Immature natural killer cell (primary cell): ENCODE data around the gene ERAS. TPM values are rescaled to one million over a fixed set of nuclear protein-coding genes. Genes with fewer than 3 reads are reported as not detected.
"Not testable (repeated sequence)": the region's sequence is repeated elsewhere in the genome, so short reads cannot be mapped to it uniquely, and the experiment has no call there.

Source experiments
- DNase-seq, 3 donors: peaks; one replicate each; pipeline ENCODE4 v3.0.0; 2022; ENCODE audit warnings: mixed read lengths in 1 of 3
- H3K27ac Mint-ChIP-seq, 6 donors: one replicate each; pipeline ENCODE4 v1.8.0; 2020; ENCODE audit warnings: mixed read lengths in 6 of 6, mild to moderate bottlenecking in 5 of 6, inconsistent platforms in 4 of 6, moderate library complexity in 3 of 6
- H3K27me3 Mint-ChIP-seq, 3 donors: one replicate each; pipeline ENCODE4 v1.8.0; 2020 to 2021; ENCODE audit warnings: low read depth in 3 of 3, mild to moderate bottlenecking in 3 of 3, mixed read lengths in 3 of 3, moderate library complexity in 3 of 3, inconsistent platforms in 1 of 3
- H3K36me3 Mint-ChIP-seq, 3 donors: one replicate each; pipeline ENCODE4 v1.8.0; 2020; ENCODE audit warnings: mixed read lengths in 3 of 3, inconsistent platforms in 2 of 3, mild to moderate bottlenecking in 2 of 3
- H3K4me1 Mint-ChIP-seq, 2 donors: one replicate each; pipeline ENCODE4 v1.8.0; 2020; ENCODE audit warnings: inconsistent platforms in 2 of 2, mild to moderate bottlenecking in 2 of 2, mixed read lengths in 2 of 2, moderate library complexity in 1 of 2
- H3K4me3 Mint-ChIP-seq, 5 donors: one replicate each; pipeline ENCODE4 v1.8.0; 2020; ENCODE audit warnings: mild to moderate bottlenecking in 5 of 5, mixed read lengths in 5 of 5, inconsistent platforms in 3 of 5, moderate library complexity in 3 of 5
- H3K9me3 Mint-ChIP-seq, 6 donors: one replicate each; pipeline ENCODE4 v1.8.0; 2020; ENCODE audit warnings: mild to moderate bottlenecking in 6 of 6, mixed read lengths in 6 of 6, inconsistent platforms in 4 of 6, moderate library complexity in 3 of 6
- polyA plus RNA-seq, 3 donors: library from polyadenylated mRNA; unstranded; fragments of 300-500 nt; fragmentation: Illumina TruSeq; gene quantifications; one replicate each; pipeline ENCODE4 v1.2.3, GENCODE V29; 2021

ERAS gene
- polyA plus RNA-seq, 3 donors from 2014 or later: not detected

DNA sequence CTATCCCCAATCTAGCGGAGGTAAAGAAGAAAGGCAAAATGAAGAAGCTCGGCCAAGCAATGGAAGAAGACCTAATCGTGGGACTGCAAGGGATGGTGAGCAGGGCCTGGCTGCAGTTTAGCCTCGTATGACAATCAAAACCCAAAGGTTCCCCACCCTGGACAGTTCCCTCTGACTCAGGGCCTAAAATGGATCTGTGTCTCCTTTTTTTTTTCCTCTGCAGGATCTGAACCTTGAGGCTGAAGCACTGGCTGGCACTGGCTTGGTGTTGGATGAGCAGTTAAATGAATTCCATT is 23.5 kb upstream of the ERAS start:
- peaks cover 19 to 20% of the 10 kb centered on the region in 2 donors for H3K4me1 Mint-ChIP-seq
- peaks cover 0 to 6% (median 4%) of the 10 kb centered on the region in 3 donors for H3K36me3 Mint-ChIP-seq
- peaks cover 0 to 3% (median 0%) of the 10 kb centered on the region in 6 donors for H3K9me3 Mint-ChIP-seq
- peak overlapping the region; percentile 93 to 96 (median 95) for H3K4me3 Mint-ChIP-seq
- H3K27ac Mint-ChIP-seq: peak overlapping the region in 5 of 6 donors; percentile 75 to 99 (median 98)
- H3K27me3 Mint-ChIP-seq: peaks cover 9 to 22% (median 14%) of the 10 kb centered on the region in 3 donors
- DNase-seq: no peak

DNA sequence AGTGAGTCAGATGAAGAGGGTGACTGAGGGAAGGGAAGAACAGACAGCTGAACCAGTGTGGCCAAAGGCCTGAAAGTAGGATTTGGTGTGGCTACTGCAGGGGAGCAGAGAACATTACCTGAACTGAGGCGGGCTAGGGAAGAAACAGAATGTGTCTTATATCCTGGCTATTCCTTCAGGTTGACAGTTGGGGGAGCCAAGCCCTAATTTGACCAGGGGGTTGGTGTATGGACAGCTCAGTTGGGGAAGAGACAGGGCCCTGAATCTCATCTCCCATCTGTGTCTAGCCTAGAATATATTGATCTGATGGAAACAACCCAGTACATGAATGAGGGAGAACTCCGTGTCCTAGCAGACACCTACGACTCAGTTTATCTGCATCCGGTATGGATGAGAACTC is 20.2 kb upstream of the ERAS start:
- peaks cover 7 to 12% (median 9%) of the 10 kb centered on the region in 3 donors for H3K27me3 Mint-ChIP-seq
- H3K36me3 Mint-ChIP-seq: peaks cover 0 to 6% (median 4%) of the 10 kb centered on the region in 3 donors
- H3K27ac Mint-ChIP-seq: no peak overlapping the region
- peaks cover 12 to 13% of the 10 kb centered on the region in 2 donors for H3K4me1 Mint-ChIP-seq
- no peak overlapping the region for H3K4me3 Mint-ChIP-seq
- no peak for DNase-seq
- peaks cover 0 to 3% (median 0%) of the 10 kb centered on the region in 6 donors for H3K9me3 Mint-ChIP-seq

DNA sequence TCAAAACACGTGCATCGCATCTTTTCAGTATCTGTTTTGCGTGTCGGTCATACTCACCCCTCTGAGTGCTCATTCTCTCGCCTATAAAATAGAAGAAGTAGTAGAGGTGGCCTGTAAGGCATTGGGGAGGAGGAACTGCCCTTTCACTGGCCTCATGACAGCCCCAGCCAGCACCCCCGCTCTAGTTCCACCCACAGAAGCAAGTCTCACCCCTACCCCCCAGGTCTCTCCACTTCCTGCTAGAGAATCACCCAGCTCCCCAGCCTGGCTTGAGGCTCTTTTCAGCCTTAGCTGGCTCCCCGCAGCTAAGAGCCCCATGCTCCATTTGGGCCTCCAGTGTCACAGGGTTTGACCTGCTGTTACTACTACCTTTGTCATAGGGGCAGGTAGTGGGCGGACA is 12.7 kb upstream of the ERAS start:
- H3K27ac Mint-ChIP-seq: no peak overlapping the region
- no peaks in the 10 kb centered on the region for H3K36me3 Mint-ChIP-seq
- H3K9me3 Mint-ChIP-seq: no peaks in the 10 kb centered on the region
- peaks cover 0 to 5% of the 10 kb centered on the region in 2 donors for H3K4me1 Mint-ChIP-seq
- DNase-seq: no peak
- no peak overlapping the region for H3K4me3 Mint-ChIP-seq
- peaks cover 0 to 7% (median 0%) of the 10 kb centered on the region in 3 donors for H3K27me3 Mint-ChIP-seq

DNA sequence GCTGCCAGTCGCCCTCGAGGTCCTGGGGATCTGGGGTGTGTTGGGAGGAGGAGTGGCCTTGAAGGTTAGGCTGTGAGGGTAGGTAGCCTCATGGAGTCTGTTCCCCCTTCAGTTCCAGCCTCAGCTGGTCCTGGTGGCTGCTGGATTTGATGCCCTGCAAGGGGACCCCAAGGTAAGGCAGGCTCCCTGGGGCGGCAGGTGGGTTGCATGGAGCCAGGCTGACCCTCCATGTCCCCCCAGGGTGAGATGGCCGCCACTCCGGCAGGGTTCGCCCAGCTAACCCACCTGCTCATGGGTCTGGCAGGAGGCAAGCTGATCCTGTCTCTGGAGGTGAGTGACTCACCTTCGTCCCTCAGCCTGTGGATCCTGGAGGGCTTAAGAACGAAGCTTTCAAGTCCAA is 11.6 kb upstream of the ERAS start:
- Mint-ChIP-seq H3K4me3 (no peak overlapping the region), H3K27ac (no peak overlapping the region), H3K4me1 (peaks cover 0 to 5% of the 10 kb centered on the region in 2 donors), H3K27me3 (peaks cover under 1 to 7% (median 1%) of the 10 kb centered on the region in 3 donors), H3K9me3 (no peaks in the 10 kb centered on the region), H3K36me3 (peaks cover 0 to 1% (median 0%) of the 10 kb centered on the region in 3 donors)
- no peak for DNase-seq

DNA sequence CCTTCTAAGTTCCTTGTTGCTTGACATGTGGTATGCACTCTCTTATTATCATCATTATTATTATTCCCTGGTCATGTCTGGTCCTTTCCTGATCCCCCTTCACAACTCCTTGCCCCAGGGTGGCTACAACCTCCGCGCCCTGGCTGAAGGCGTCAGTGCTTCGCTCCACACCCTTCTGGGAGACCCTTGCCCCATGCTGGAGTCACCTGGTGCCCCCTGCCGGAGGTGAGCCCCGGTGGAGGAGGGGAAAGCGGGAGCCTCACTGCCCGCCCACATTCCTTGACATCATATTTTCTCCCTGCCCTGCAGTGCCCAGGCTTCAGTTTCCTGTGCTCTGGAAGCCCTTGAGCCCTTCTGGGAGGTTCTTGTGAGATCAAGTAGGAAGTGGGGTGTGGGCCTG is 11.0 kb upstream of the ERAS start:
- no peak for DNase-seq
- no peaks in the 10 kb centered on the region for H3K9me3 Mint-ChIP-seq
- peaks cover 0 to 5% of the 10 kb centered on the region in 2 donors for H3K4me1 Mint-ChIP-seq
- H3K4me3 Mint-ChIP-seq: no peak overlapping the region
- H3K27ac Mint-ChIP-seq: no peak overlapping the region
- H3K27me3 Mint-ChIP-seq: peaks cover 2 to 7% (median 2%) of the 10 kb centered on the region in 3 donors
- H3K36me3 Mint-ChIP-seq: peaks cover 0 to 5% (median 0%) of the 10 kb centered on the region in 3 donors

DNA sequence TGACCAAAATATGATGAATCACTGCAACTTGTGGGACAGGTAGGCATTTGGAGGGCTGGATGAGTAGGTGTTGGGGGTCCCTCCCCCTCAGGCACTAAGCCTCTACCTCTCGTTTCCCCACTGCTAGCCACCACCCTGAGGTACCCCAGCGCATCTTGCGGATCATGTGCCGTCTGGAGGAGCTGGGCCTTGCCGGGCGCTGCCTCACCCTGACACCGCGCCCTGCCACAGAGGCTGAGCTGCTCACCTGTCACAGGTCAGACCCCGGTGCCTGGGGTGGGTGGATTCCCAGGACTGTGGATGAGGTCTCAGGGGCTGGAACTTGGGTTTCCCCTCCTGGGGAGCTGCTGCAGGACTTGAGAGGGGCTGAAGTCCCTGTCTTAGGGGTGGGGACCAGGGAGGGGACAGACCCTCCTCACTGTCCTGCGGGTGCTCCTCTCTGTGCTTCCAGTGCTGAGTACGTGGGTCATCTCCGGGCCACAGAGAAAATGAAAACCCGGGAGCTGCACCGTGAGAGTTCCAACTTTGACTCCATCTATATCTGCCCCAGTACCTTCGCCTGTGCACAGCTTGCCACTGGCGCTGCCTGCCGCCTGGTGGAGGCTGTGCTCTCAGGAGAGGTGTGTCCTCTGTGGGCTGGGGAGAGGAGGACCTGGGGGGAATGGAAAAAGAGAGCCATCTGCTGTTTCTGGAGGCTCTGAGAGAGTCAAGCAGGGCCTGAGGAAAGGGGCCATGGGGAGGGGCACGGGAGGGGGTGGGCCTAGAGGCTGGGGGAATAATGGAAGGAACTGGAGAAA is 10.1 kb upstream of the ERAS start:
- Mint-ChIP-seq H3K4me1 (peaks cover 0 to 5% of the 10 kb centered on the region in 2 donors), H3K27ac (no peak overlapping the region), H3K36me3 (peaks cover 0 to 5% (median 0%) of the 10 kb centered on the region in 3 donors), H3K9me3 (no peaks in the 10 kb centered on the region), H3K4me3 (no peak overlapping the region), H3K27me3 (peaks cover 2 to 7% (median 2%) of the 10 kb centered on the region in 3 donors)
- DNase-seq: no peak

DNA sequence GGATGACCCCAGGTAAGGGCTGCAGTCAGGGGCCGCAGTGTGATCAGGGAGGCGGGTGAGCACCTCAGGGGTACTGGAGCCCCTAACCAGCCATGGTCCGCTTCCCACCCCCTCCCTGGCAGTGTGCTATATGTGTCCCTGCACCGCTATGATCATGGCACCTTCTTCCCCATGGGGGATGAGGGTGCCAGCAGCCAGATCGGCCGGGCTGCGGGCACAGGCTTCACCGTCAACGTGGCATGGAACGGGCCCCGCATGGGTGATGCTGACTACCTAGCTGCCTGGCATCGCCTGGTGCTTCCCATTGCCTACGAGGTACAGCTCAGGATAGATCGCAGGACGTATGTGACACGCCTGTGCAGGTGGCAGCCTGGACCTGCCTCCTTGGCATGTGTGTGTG is 8.2 kb upstream of the ERAS start:
- H3K4me3 Mint-ChIP-seq: no peak overlapping the region
- H3K4me1 Mint-ChIP-seq: peaks cover 0 to 5% of the 10 kb centered on the region in 2 donors
- no peak for DNase-seq
- no peak overlapping the region for H3K27ac Mint-ChIP-seq
- H3K36me3 Mint-ChIP-seq: peaks cover 0 to 5% (median 0%) of the 10 kb centered on the region in 3 donors
- no peaks in the 10 kb centered on the region for H3K9me3 Mint-ChIP-seq
- peaks cover 0 to 2% (median 2%) of the 10 kb centered on the region in 3 donors for H3K27me3 Mint-ChIP-seq

DNA sequence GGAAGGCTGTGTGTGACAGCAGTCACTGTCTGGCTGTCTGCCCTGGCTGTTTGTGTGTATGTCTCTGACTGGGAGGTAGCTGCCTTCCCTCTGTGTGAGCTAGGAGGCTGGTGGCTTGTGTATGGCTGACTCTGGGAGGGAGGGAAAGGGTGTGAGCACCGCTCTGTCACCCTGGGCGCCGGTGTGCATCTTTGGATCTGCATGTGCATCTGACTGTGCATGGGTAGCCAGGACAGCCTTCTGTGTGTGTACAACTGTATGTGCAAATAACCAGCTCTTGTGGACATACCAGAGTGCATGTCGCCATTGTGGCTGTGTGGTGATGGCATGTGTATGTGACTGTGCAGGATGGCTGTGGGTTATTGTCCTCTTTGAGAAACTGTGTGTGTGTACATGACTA is 7.4 kb upstream of the ERAS start:
- peaks cover 0 to 2% (median 2%) of the 10 kb centered on the region in 3 donors for H3K27me3 Mint-ChIP-seq
- DNase-seq: no peak
- H3K4me1 Mint-ChIP-seq: peaks cover 0 to 2% of the 10 kb centered on the region in 2 donors
- peaks cover 0 to 5% (median 0%) of the 10 kb centered on the region in 3 donors for H3K36me3 Mint-ChIP-seq
- H3K4me3 Mint-ChIP-seq: no peak overlapping the region
- peak overlapping the region in 1 of 6 donors; percentile 4 for H3K27ac Mint-ChIP-seq
- no peaks in the 10 kb centered on the region for H3K9me3 Mint-ChIP-seq

DNA sequence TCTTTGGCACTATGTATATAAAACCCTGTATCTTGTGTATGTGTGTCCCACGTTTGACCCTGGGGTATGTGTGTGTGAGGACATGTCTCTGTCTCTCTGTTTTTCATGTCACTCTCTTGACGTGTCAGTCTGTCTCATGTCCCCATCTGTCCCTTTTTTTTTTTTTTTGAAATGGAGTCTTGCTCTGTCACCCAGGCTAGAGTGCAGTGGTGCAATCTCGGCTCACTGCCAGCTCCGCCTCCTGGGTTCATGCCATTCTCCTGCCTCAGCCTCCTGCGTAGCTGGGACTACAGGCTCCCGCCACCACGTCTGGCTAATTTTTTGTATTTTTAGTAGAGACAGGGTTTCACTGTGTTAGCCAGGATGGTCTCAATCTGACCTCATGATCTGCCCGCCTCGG is 6.9 kb upstream of the ERAS start:
- not testable (repeated sequence) for H3K27me3 Mint-ChIP-seq, H3K9me3 Mint-ChIP-seq, DNase-seq, H3K4me3 Mint-ChIP-seq, H3K36me3 Mint-ChIP-seq, H3K4me1 Mint-ChIP-seq
- peak overlapping the region in 1 of 6 donors; percentile 4 for H3K27ac Mint-ChIP-seq

DNA sequence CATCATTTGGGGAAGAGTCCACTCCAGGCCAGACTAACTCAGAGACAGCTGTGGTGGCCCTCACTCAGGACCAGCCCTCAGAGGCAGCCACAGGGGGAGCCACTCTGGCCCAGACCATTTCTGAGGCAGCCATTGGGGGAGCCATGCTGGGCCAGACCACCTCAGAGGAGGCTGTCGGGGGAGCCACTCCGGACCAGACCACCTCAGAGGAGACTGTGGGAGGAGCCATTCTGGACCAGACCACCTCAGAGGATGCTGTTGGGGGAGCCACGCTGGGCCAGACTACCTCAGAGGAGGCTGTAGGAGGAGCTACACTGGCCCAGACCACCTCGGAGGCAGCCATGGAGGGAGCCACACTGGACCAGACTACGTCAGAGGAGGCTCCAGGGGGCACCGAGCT is 3.3 kb upstream of the ERAS start:
- no peak overlapping the region for H3K4me3 Mint-ChIP-seq
- no peak for DNase-seq
- H3K9me3 Mint-ChIP-seq: no peaks in the 10 kb centered on the region
- H3K27ac Mint-ChIP-seq: no peak overlapping the region
- peaks cover 0 to 4% (median 2%) of the 10 kb centered on the region in 3 donors for H3K27me3 Mint-ChIP-seq
- H3K36me3 Mint-ChIP-seq: peaks cover 0 to 9% (median 0%) of the 10 kb centered on the region in 3 donors
- peaks cover 0 to 5% of the 10 kb centered on the region in 2 donors for H3K4me1 Mint-ChIP-seq

DNA sequence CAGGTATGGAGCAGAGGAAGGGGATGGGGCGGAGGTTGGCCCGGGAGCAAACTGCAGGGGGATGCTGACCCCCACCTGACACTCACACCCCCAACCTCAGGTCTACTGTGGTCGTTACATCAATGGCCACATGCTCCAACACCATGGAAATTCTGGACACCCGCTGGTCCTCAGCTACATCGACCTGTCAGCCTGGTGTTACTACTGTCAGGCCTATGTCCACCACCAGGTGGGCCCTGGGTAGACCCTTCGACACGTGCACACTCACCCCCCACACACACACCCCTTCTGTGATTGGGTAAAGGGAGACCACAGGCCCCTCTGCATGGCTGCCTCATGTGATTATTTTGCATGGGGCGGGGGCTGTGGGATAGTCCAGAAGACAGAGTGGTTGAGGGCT is 2.2 kb upstream of the ERAS start:
- no peak overlapping the region for H3K27ac Mint-ChIP-seq
- peaks cover 0 to 5% of the 10 kb centered on the region in 2 donors for H3K4me1 Mint-ChIP-seq
- no peak overlapping the region for H3K4me3 Mint-ChIP-seq
- peaks cover 4% of the 10 kb centered on the region in 3 donors for H3K27me3 Mint-ChIP-seq
- H3K9me3 Mint-ChIP-seq: no peaks in the 10 kb centered on the region
- no peak for DNase-seq
- H3K36me3 Mint-ChIP-seq: peaks cover 0 to 9% (median 0%) of the 10 kb centered on the region in 3 donors

DNA sequence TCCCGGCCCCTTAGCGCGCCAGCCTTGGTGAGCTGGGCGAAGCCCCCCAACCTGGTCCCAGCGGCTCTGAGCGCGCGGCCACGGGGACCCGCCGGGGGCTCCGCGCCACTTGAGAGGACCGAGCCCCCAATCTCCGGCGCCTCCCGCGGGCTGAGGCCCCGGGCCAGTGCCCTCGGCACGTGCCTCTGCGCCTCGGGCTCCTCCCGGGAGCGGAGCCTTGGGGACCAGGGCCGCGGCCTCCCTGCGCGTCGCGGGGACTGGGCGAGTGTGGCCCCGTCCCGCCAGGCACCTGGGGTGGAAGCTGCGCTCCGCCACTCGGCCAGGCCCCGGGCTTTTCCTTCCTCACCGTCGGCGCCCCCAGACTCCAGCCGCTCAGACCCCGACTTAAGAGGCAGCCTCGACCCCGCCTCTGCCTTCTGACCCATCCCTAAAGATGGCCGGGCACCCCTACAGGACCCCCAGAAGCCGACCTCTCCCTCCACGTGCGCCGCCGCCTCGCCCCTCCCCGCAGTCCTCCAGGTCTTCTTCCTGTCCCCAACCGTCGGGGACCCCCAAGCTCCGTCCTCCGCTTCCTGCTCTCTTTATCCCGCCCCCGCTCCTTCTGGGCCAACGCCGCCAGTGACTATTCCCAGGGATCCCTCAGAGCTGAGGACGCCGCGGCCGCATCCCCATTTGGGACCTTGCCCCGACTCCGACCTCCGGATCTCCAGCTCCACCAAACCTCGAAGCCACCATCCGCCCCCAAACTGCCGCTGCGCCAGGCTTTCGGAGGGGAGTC is 752 bp downstream of the ERAS start:
- Mint-ChIP-seq H3K9me3 (no peaks in the 10 kb centered on the region), H3K4me1 (peaks cover 0 to 5% of the 10 kb centered on the region in 2 donors), H3K4me3 (peak overlapping the region in 2 of 5 donors; percentile 13 to 33), H3K36me3 (peaks cover 0 to 4% (median 0%) of the 10 kb centered on the region in 3 donors), H3K27ac (no peak overlapping the region), H3K27me3 (peaks cover 2 to 4% (median 2%) of the 10 kb centered on the region in 3 donors)
- DNase-seq: no peak

DNA sequence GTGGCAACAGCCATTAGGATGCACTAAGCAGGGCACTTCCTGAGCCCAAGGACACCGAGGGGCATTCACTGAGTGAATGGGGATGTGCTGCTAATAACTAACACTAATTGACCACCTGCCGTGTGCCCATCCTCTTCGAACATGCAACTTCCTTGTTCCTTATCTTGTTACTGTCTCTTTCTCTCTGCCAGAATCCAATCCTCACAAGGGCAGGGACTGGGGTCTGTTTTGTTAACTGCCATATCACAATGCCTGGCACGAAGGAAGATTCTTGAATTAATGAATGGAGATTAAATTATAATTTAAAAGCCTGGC is 1.3 kb downstream of the ERAS start:
- no peak overlapping the region for H3K27ac Mint-ChIP-seq
- no peak for DNase-seq

More for the DNA sequence above, 1.3 kb downstream of the ERAS start:
- Mint-ChIP-seq H3K9me3 (no peaks in the 10 kb centered on the region), H3K4me1 (peaks cover 0 to 5% of the 10 kb centered on the region in 2 donors), H3K36me3 (peaks cover 0 to 4% (median 0%) of the 10 kb centered on the region in 3 donors), H3K27me3 (peaks cover 2 to 6% (median 4%) of the 10 kb centered on the region in 3 donors), H3K4me3 (peak overlapping the region in 2 of 5 donors; percentile 13 to 33)
